Peyer's patch (tissue), 4 donors: ENCODE data around the gene RNF217.

ENCODE experiments used
- POLR2A ChIP-seq, 2 donors: fragments of 450-650 bp; IDR thresholded peaks; one replicate each; pipeline ENCODE4 v1.5.1; 2017; ENCODE audit warnings: antibody characterized with exemption in 2 of 2, mild to moderate bottlenecking in 2 of 2, moderate library complexity in 2 of 2
- TF ChIP-seq, protein P1 (sequence below), 6 experiments: fragments of 450-650 bp in 4 of 6; fragments of 200-600 bp in 2 of 6; sonication (generic) in 1 of 6; IDR thresholded peaks; one replicate each; pipeline ENCODE4 v1.5.1; 2017 to 2019; ENCODE audit warnings: antibody characterized with exemption in 6 of 6, mild to moderate bottlenecking in 3 of 6, moderate library complexity in 1 of 6

DNA sequence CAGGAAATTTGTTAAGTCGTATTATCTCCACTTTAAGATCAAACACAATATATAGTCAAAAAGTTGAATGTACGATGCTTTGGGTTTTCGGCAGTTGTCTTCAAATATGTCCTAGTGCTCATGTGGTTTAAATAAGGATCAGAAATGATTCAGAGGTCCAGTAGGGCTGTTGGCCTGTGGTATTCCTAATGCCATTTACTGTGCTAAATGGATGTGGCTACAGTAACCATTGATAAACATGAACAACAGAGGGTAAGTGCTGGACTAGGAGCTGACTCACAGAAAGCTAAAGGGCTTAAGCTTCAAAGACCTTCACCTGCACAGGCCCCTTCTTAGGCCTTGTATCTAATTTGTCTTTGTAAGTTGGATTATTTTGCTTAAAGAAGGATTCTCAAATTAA lies 110.8 kb downstream of the RNF217 start:
- TF ChIP-seq, protein P1, sequence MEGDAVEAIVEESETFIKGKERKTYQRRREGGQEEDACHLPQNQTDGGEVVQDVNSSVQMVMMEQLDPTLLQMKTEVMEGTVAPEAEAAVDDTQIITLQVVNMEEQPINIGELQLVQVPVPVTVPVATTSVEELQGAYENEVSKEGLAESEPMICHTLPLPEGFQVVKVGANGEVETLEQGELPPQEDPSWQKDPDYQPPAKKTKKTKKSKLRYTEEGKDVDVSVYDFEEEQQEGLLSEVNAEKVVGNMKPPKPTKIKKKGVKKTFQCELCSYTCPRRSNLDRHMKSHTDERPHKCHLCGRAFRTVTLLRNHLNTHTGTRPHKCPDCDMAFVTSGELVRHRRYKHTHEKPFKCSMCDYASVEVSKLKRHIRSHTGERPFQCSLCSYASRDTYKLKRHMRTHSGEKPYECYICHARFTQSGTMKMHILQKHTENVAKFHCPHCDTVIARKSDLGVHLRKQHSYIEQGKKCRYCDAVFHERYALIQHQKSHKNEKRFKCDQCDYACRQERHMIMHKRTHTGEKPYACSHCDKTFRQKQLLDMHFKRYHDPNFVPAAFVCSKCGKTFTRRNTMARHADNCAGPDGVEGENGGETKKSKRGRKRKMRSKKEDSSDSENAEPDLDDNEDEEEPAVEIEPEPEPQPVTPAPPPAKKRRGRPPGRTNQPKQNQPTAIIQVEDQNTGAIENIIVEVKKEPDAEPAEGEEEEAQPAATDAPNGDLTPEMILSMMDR (IDR thresholded peaks at IDR 0.05) = no peak
- no peak for TF ChIP-seq POLR2A (IDR thresholded peaks at IDR 0.05)
